Stomach smooth muscle (tissue), 2 donors: Measurements from ENCODE around the gene SMYD2.

Source experiments
- H3K27ac ChIP-seq: one replicate; pipeline ENCODE4 v1.7.0; 2013; ENCODE audit warnings: mild to moderate bottlenecking, low read length, inconsistent platforms
- H3K27me3 ChIP-seq, 2 donors: one replicate each; pipeline ENCODE4 v1.7.0; 2013; ENCODE audit warnings: low read length in 2 of 2; ENCODE audit not compliant: insufficient read depth in 2 of 2, control insufficient read depth in 1 of 2
- H3K36me3 ChIP-seq, 2 donors: one replicate each; pipeline ENCODE4 v1.7.0; 2013; ENCODE audit warnings: low read length in 2 of 2; ENCODE audit not compliant: control insufficient read depth in 2 of 2, insufficient read depth in 2 of 2
- H3K4me1 ChIP-seq: one replicate; pipeline ENCODE4 v1.7.0; 2013; ENCODE audit warnings: low read length; ENCODE audit not compliant: control insufficient read depth, insufficient read depth
- H3K4me3 ChIP-seq, 2 donors: one replicate each; pipeline ENCODE4 v1.7.0; 2013; ENCODE audit warnings: low read length in 2 of 2
- H3K9ac ChIP-seq, 2 donors: one replicate each; pipeline ENCODE4 v1.7.0; 2013; ENCODE audit warnings: low read length in 2 of 2, mild to moderate bottlenecking in 1 of 2
- H3K9me3 ChIP-seq, 2 donors: one replicate each; pipeline ENCODE4 v1.7.0; 2013; ENCODE audit warnings: low read length in 2 of 2; ENCODE audit not compliant: control insufficient read depth in 2 of 2
- donor health status: healthy.
- donor health status: Pancreatic carcinoma.

SMYD2 gene

GRCh38 chr1:214319938-214320337 lies 39.0 kb downstream of the SMYD2 start:
- no peaks in the 10 kb centered on the region for H3K9me3 ChIP-seq
- no peaks in the 10 kb centered on the region for H3K27me3 ChIP-seq
- no peak overlapping the region for H3K9ac ChIP-seq
- peaks cover 7 to 15% of the 10 kb centered on the region in 2 donors for H3K36me3 ChIP-seq
- H3K27ac ChIP-seq: no peak overlapping the region
- H3K4me1 ChIP-seq: no peaks in the 10 kb centered on the region
- H3K4me3 ChIP-seq: no peak overlapping the region

GRCh38 chr1:214321705-214322453 lies 40.9 kb downstream of the SMYD2 start:
- Histone ChIP-seq H3K4me1 (no peaks in the 10 kb centered on the region), H3K27me3 (no peaks in the 10 kb centered on the region), H3K4me3 (no peak overlapping the region), H3K9me3 (no peaks in the 10 kb centered on the region), H3K9ac (no peak overlapping the region), H3K36me3 (peaks cover 3 to 14% of the 10 kb centered on the region in 2 donors), H3K27ac (no peak overlapping the region)

- H3K4me1 ChIP-seq: peaks cover 2% of the 10 kb centered on the region
- no peaks in the 10 kb centered on the region for H3K27me3 ChIP-seq
- H3K27ac ChIP-seq: no peak overlapping the region
- no peak overlapping the region for H3K9ac ChIP-seq
- no peaks in the 10 kb centered on the region for H3K9me3 ChIP-seq
- no peak overlapping the region for H3K4me3 ChIP-seq
- H3K36me3 ChIP-seq: peaks cover 0 to 13% of the 10 kb centered on the region in 2 donors
Observed at GRCh38 chr1:214324896-214325800, 44.2 kb downstream of the SMYD2 start.

GRCh38 chr1:214326406-214326805 lies 45.4 kb downstream of the SMYD2 start:
- Histone ChIP-seq H3K4me1 (peaks cover 2% of the 10 kb centered on the region), H3K27me3 (no peaks in the 10 kb centered on the region), H3K9ac (no peak overlapping the region), H3K4me3 (no peak overlapping the region), H3K9me3 (no peaks in the 10 kb centered on the region), H3K27ac (no peak overlapping the region), H3K36me3 (peaks cover 0 to 13% of the 10 kb centered on the region in 2 donors)

GRCh38 chr1:214327514-214327913 lies 46.6 kb downstream of the SMYD2 start:
- Histone ChIP-seq H3K4me3 (no peak overlapping the region), H3K27me3 (no peaks in the 10 kb centered on the region), H3K36me3 (peaks cover 0 to 10% of the 10 kb centered on the region in 2 donors), H3K9me3 (no peaks in the 10 kb centered on the region), H3K27ac (no peak overlapping the region), H3K9ac (no peak overlapping the region), H3K4me1 (peaks cover 2% of the 10 kb centered on the region)

- peaks cover 0 to 10% of the 10 kb centered on the region in 2 donors for H3K36me3 ChIP-seq
- no peak overlapping the region for H3K9ac ChIP-seq
- no peak overlapping the region for H3K27ac ChIP-seq
- peaks cover 10% of the 10 kb centered on the region for H3K4me1 ChIP-seq
- no peaks in the 10 kb centered on the region for H3K27me3 ChIP-seq
- no peaks in the 10 kb centered on the region for H3K9me3 ChIP-seq
- no peak overlapping the region for H3K4me3 ChIP-seq
Observed at GRCh38 chr1:214328770-214329469, 48.0 kb downstream of the SMYD2 start.

GRCh38 chr1:214329470-214330220 lies 48.7 kb downstream of the SMYD2 start:
- Histone ChIP-seq H3K27me3 (no peaks in the 10 kb centered on the region), H3K36me3 (peaks cover 0 to 10% of the 10 kb centered on the region in 2 donors), H3K9me3 (no peaks in the 10 kb centered on the region), H3K4me3 (no peak overlapping the region), H3K27ac (no peak overlapping the region), H3K4me1 (peaks cover 10% of the 10 kb centered on the region), H3K9ac (no peak overlapping the region)

GRCh38 chr1:214330222-214330621 lies 49.3 kb downstream of the SMYD2 start:
- no peaks in the 10 kb centered on the region for H3K27me3 ChIP-seq
- no peak overlapping the region for H3K4me3 ChIP-seq
- H3K27ac ChIP-seq: no peak overlapping the region
- H3K9ac ChIP-seq: no peak overlapping the region
- peaks cover 10% of the 10 kb centered on the region for H3K4me1 ChIP-seq
- H3K9me3 ChIP-seq: no peaks in the 10 kb centered on the region
- peaks cover 0 to 10% of the 10 kb centered on the region in 2 donors for H3K36me3 ChIP-seq

- H3K27ac ChIP-seq: no peak overlapping the region
- peaks cover 10% of the 10 kb centered on the region for H3K4me1 ChIP-seq
- no peaks in the 10 kb centered on the region for H3K9me3 ChIP-seq
- H3K9ac ChIP-seq: no peak overlapping the region
- no peaks in the 10 kb centered on the region for H3K27me3 ChIP-seq
- peaks cover 0 to 10% of the 10 kb centered on the region in 2 donors for H3K36me3 ChIP-seq
- H3K4me3 ChIP-seq: no peak overlapping the region
Observed at GRCh38 chr1:214330715-214331114, 49.8 kb downstream of the SMYD2 start.

- Histone ChIP-seq H3K4me3 (no peak overlapping the region), H3K36me3 (peaks cover 0 to 10% of the 10 kb centered on the region in 2 donors), H3K9ac (no peak overlapping the region), H3K27me3 (no peaks in the 10 kb centered on the region), H3K27ac (no peak overlapping the region), H3K9me3 (no peaks in the 10 kb centered on the region), H3K4me1 (peaks cover 10% of the 10 kb centered on the region)
Observed at GRCh38 chr1:214331180-214331579, 50.2 kb downstream of the SMYD2 start.
